ENCODE results near the gene NCAM1.

The NCAM1 gene

GRCh38 chr11:113167599-113167998, 206.4 kb downstream of the NCAM1 start:
- H3K4me3 ChIP-seq (replicated peaks; ENCODE audit: low read depth, low read length) = no peak overlapping the region
- DNase-seq (ENCODE audit: low read depth) = no peak
- TF ChIP-seq CTCF (IDR thresholded peaks at IDR 0.05; ENCODE audit: low read length, missing control alignments) = no peak

- no peak for TF ChIP-seq CTCF (IDR thresholded peaks at IDR 0.05; ENCODE audit: low read length, missing control alignments)
- H3K4me3 ChIP-seq (replicated peaks; ENCODE audit: low read depth, low read length) = no peak overlapping the region
- DNase-seq (ENCODE audit: low read depth) = no peak
Measured at GRCh38 chr11:113168354-113169342, 207.4 kb downstream of the NCAM1 start.

- TF ChIP-seq CTCF (IDR thresholded peaks at IDR 0.05; ENCODE audit: low read length, missing control alignments) = no peak
- no peak for DNase-seq (ENCODE audit: low read depth)
- no peak overlapping the region for H3K4me3 ChIP-seq (replicated peaks; ENCODE audit: low read depth, low read length)
Measured at GRCh38 chr11:113172382-113172951, 211.2 kb downstream of the NCAM1 start.

- H3K4me3 ChIP-seq (replicated peaks; ENCODE audit: low read depth, low read length) = no peak overlapping the region
- TF ChIP-seq CTCF (IDR thresholded peaks at IDR 0.05; ENCODE audit: low read length, missing control alignments) = no peak
- no peak for DNase-seq (ENCODE audit: low read depth)
Measured at GRCh38 chr11:113173126-113173525, 211.9 kb downstream of the NCAM1 start.

- H3K4me3 ChIP-seq (replicated peaks; ENCODE audit: low read depth, low read length) = no peak overlapping the region
- no peak for DNase-seq (ENCODE audit: low read depth)
- no peak for TF ChIP-seq CTCF (IDR thresholded peaks at IDR 0.05; ENCODE audit: low read length, missing control alignments)
Measured at GRCh38 chr11:113174882-113175281, 213.7 kb downstream of the NCAM1 start.

GRCh38 chr11:113176599-113177360, 215.6 kb downstream of the NCAM1 start:
- peak; percentile 81 for DNase-seq (ENCODE audit: low read depth)
- no peak for TF ChIP-seq CTCF (IDR thresholded peaks at IDR 0.05; ENCODE audit: low read length, missing control alignments)

More at GRCh38 chr11:113176599-113177360, 215.6 kb downstream of the NCAM1 start:
- H3K4me3 ChIP-seq (replicated peaks; ENCODE audit: low read depth, low read length) = no peak overlapping the region
